A549 (cell line): Measurements from ENCODE around the gene RERE.

ENCODE experiments used
- CTCF ChIP-seq: fragments of >200 bp; sonication (Bioruptor Twin); formaldehyde crosslinking; IDR thresholded peaks from 3 replicates; pipeline ENCODE4 v1.5.1; 2016
- E2F6 ChIP-seq: IDR thresholded peaks from 2 replicates; pipeline ENCODE4 v1.6.1; 2012; ENCODE audit warnings: low read depth, borderline replicate concordance
- EHMT2 ChIP-seq: fragments of 200-600 bp; sonication (generic); IDR thresholded peaks from 2 replicates; pipeline ENCODE4 v1.6.1; 2016; ENCODE audit warnings: antibody characterized with exemption, low read depth, mild to moderate bottlenecking, moderate library complexity
- EP300 ChIP-seq, 2 experiments: fragments of >200 bp; sonication (Bioruptor Twin); formaldehyde crosslinking; IDR thresholded peaks; 2 replicates in 1 of 2; 3 replicates in 1 of 2; pipeline ENCODE4 v1.6.1; 2016 to 2017
- HOXA7 ChIP-seq: fragments of 250-450 bp; sonication (Bioruptor Pico); IDR thresholded peaks from 2 replicates; pipeline ENCODE4 v1.5.0; 2020; ENCODE audit warnings: mild to moderate bottlenecking, moderate library complexity
- MAZ ChIP-seq: fragments of 150-350 bp; IDR thresholded peaks from 2 replicates; pipeline ENCODE4 v1.6.1; 2014; ENCODE audit warnings: antibody characterized with exemption, low read depth, low read length, borderline replicate concordance
- NPAS2 ChIP-seq: fragments of 250-450 bp; sonication (Bioruptor Pico); IDR thresholded peaks from 2 replicates; pipeline ENCODE4 v1.8.0; 2022; ENCODE audit warnings: mild to moderate bottlenecking, moderate library complexity, borderline replicate concordance
- POLR2A ChIP-seq: IDR thresholded peaks from 2 replicates; pipeline ENCODE4 v1.6.1; 2012; ENCODE audit warnings: mild to moderate bottlenecking, low read length
- RAD21 ChIP-seq, 2 experiments: fragments of >200 bp in 1 of 2; sonication (Bioruptor Twin) in 1 of 2; formaldehyde crosslinking in 1 of 2; IDR thresholded peaks in 1 of 2; conservative IDR thresholded peaks in 1 of 2; 2 replicates in 1 of 2; 3 replicates in 1 of 2; pipeline ENCODE4 v1.6.1; 2012 to 2018; ENCODE audit warnings: inconsistent platforms in 1 of 2
- RCOR1 ChIP-seq: fragments of 150-350 bp; IDR thresholded peaks from 2 replicates; pipeline ENCODE4 v1.6.1; 2014; ENCODE audit warnings: antibody characterized with exemption, low read length, low read depth
- SMC3 ChIP-seq: fragments of >200 bp; sonication (Bioruptor Twin); formaldehyde crosslinking; IDR thresholded peaks from 3 replicates; pipeline ENCODE4 v1.6.1; 2018; ENCODE audit warnings: inconsistent platforms
- TP53 ChIP-seq: fragments of 250-450 bp; sonication (Bioruptor Pico); IDR thresholded peaks from 2 replicates; pipeline ENCODE4 v1.5.0; 2021; ENCODE audit warnings: mild to moderate bottlenecking, moderate library complexity

- TF ChIP-seq MAZ (no peak), EHMT2 (no peak), POLR2A (no peak), TP53 (no peak), CTCF (no peak), E2F6 (no peak), EP300 (IDR thresholded peaks at IDR 0.05) (no peak), SMC3 (no peak), HOXA7 (CRISPR knock-in tag) (no peak), RAD21 (conservative IDR thresholded peaks at IDR 0.05 in 1 of 2, IDR thresholded peaks at IDR 0.05 in 1 of 2) (no peak), NPAS2 (no peak), RCOR1 (no peak)
These were observed 8.1 kb downstream of the RERE start for GRCh38 chr1:8809342-8809736.
